GM18909 (cell line): ENCODE data around the gene MUC4.
"Not testable (repeated sequence)": the region's sequence is repeated elsewhere in the genome, so short reads cannot be mapped to it uniquely, and the experiment has no call there.

Source experiments
- ATAC-seq: cut with Tn5 transposase; IDR thresholded peaks from one replicate; pipeline ENCODE4 v1.9.1; 2021; ENCODE audit warnings: mild to moderate bottlenecking; ENCODE audit not compliant: unreplicated experiment, poor library complexity

MUC4 gene

DNA sequence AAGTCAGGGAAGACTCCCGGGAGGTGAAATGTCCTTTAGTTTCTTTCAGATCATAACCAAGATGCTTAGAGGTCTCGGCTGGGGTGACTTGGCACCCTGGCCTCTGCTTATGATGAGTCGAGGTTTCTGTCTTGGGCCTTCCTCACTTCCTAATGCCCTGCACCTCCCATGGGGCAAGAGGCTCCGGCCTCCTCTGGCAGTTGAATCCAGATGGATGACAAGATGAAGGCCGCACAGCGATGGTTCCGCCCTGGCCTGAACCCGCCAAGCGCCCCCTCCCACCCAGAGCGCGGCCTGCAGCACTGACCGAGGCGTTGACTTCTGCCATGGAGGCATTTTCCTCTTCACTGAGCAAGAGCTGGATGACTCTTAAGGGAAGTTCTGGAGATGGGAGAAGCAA lies 59.7 kb downstream of the MUC4 start:
- no peak for ATAC-seq

GRCh38 chr3:195751560-195751959 lies 60.2 kb downstream of the MUC4 start:
- ATAC-seq: no peak

DNA sequence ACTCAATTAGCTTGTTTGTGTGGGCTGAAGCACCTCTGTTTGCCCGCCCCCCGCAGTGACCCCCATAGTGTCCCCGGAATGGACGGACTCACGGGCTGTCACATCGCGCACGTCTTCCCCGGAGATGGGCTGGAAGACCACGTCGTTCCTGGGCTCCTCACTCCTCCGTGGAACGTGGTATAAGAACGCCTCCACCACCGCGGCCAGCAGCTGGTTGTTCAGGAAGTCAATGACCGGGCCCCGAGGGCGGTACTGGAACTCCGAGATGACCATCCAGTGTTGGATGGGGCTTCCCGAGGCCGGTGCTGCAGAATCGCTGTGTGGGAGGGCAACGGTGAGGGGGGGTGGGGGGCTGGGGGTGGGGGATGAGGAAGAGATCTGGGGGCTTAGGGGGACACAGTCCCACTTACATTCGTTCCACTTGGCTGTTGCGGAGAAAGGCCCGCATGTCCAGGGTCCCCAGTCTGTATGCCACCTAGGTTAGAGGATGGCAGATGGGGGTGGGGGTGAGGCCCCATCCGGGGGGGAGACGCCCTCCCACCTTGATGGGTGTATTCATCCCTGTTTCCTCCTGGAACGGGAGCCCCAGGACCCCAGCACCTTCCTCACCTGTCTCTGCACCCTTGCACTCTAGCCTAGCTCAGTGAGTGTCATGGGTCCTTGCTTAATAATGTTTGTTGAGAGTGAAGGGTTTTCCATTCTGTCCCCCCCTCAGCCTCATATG lies 60.8 kb downstream of the MUC4 start:
- ATAC-seq: no peak

DNA sequence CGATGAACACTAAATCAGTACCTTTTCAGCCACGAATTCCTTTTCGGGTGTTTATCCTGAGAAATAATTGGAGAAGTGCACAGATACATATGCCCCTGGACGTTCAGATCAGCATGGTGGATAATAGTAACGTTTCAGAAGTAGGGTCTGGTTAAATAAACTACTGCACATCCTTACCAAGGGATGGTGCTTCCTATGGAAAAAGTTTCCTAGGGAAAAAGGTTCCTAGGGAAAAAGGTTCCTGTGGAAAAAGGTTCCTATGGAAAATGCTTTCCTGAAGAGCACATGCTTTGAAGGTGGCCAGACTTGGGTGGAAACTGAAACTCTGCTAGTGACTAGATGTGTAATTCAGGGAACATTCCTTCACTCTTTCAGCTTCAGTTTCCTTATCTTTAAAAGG lies 62.6 kb downstream of the MUC4 start:
- not testable (repeated sequence) for ATAC-seq

DNA sequence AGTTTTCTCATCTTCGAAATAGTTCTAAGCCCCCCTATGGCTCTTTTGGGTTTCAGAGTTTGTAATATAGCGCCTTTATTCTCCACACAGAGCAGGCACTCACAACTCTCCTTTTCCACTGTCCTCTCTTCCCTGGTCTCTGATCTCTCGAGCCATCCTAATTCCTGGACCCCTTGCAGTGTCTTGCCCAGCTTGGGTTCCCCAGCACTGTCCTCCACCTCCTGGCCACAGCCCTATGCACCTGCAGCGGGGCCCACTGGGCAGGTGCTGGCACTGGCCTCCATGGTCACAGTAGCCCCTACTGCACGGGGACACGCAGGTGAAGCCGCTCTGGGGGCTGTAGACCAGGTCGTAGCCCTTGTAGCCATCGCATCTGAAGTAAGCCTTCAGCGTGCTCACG lies 63.1 kb downstream of the MUC4 start:
- no peak for ATAC-seq

DNA sequence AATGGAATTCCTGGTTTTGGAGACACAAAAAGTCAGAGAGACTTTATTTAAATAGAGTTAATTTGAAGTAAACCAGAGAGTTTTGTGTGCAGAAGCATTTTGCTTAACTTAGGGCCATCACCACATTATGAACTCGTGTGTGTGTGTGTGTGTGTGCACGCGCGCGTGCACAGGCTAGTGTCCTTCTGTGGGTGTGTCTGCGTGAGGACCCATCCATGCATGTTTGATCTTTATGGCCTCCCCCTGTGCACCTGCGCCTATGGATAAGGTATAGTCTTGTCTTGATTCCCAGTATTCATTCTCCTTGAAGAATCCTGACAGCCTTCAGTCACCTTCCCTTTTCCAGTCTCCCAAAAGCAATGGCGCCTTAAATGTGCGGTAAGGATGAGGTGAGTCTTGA lies 65.0 kb downstream of the MUC4 start:
- ATAC-seq: no peak

- no peak for ATAC-seq
Observed at GRCh38 chr3:195746346-195746745, 65.4 kb downstream of the MUC4 start.

DNA sequence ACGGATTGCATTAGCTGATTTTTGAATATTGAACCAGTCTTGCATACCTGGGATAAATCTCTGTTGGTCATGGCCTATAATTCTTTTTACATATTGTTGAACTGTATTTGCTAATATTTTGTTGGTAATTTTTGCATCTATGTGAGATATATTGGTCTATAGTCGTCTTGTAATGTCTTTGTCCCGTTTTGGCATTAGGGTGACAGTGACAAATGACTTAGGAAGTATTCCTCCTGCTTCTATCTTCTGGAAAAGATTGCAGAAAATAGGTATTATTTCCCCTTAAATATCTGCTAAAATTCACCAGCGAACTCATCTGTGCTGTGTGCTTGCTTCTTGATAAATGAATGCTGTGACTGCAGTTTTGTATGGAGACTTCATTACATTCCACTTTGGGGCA lies 67.3 kb downstream of the MUC4 start:
- no peak for ATAC-seq

- no peak for ATAC-seq
Observed at GRCh38 chr3:195739561-195740111, 72.1 kb downstream of the MUC4 start.

GRCh38 chr3:195738274-195739044 lies 73.3 kb downstream of the MUC4 start:
- no peak for ATAC-seq

DNA sequence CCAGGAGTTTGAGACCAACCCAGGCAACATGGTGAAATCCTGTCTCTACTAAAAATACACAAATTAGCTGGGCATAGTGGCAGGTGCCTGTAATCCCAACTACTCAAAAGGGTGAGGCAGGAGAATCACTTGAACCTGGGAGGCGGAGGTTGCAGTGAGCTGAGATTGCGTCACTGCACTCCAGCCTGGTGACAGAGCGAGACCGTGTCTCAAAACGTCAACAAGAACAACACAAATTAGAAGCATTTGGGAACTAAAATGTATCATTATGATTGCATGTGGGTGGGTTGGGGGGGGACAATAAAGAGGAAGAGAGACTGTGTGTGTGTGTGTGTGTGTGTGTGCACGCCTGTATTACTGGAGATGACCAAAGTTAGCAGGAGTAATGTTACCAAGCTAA lies 73.9 kb downstream of the MUC4 start:
- ATAC-seq: not testable (repeated sequence)

GRCh38 chr3:195736866-195737490 lies 74.8 kb downstream of the MUC4 start:
- no peak for ATAC-seq

DNA sequence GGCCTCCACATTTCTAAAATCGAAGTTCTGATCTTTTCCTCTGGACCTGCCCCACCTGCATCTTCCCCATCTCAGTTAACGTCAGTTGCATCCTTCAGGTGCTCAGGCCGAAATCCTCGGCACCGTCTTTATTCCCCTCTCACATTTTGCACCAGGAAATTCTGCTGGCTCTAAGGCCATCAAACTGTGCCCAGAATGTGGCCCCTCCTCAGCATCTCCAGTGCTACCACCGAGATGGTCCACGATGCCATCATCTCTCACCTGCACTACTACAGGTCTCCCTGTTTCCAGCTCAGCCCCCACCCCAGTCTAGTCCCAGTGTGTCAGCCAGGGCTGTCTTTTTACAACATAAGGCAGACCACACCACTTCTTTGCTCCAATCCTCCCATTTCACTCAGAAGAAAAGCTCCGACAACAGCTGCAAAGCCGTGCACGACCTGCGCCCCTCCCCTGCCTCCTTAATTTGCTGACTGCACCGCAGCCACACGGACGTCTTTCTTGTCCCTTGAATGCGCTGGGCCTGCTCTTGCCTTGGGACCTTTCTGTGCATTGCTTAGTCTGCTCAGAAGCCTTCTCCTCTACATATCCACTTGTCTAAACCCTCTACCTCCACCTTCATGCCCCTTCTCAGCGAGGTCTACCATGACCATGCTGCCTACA lies 76.6 kb downstream of the MUC4 start:
- ATAC-seq: no peak

GRCh38 chr3:195732940-195733339 lies 78.8 kb downstream of the MUC4 start:
- no peak for ATAC-seq

GRCh38 chr3:195731356-195731905 lies 80.3 kb downstream of the MUC4 start:
- ATAC-seq: no peak

- ATAC-seq: no peak
Observed at GRCh38 chr3:195729476-195730251, 82.1 kb downstream of the MUC4 start.

DNA sequence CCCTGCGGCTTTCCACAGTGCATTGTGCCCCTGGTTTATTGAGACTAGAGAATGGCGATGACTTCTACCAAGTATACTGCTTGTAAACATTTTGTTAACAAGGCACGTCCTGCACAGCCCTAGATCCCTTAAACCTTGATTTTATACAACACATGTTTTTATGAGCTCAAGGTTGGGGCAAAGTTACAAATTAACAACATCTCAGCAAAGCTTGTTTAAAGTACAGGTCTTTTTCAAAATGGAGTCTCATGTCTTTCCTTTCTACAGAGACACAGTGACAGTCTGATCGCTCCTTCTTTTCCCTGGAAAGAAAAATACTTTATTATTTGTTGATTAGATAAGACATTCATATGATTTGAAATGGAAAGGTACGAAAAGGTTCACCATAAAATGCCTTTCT lies 82.9 kb downstream of the MUC4 start:
- not testable (repeated sequence) for ATAC-seq

DNA sequence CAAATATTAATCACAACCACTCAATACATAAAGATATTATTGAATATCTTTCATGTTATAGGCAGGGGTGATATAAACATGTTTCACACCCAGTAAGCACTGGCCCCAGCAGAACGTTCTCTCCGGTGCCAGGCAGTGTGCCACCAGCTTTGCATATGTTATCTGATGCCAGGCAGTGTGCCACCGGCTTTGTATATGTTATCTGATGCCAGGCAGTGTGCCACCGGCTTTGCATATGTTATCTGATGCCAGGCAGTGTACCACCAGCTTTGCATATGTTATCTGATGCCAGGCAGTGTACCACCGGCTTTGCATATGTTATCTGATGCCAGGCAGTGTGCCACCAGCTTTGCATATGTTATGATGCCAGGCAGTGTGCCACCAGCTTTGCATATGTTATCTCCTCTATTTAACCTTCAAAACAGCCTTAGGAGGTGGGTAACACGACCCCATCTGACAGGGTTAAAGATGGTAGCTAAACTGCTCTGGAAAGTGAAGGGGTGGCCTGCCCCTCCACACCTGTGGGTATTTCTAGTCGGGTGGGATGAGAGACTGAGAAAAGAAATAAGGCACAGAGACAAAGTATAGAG lies 84.0 kb downstream of the MUC4 start:
- no peak for ATAC-seq
